GM11168 (cell line): Measurements from ENCODE around the gene SH3BP1.
"Not testable (repeated sequence)": the region's sequence is repeated elsewhere in the genome, so short reads cannot be mapped to it uniquely, and the experiment has no call there.

Experiments used
- in situ Hi-C: fragments of 300-500 bp; cut with MboI; formaldehyde crosslinking; loops from one replicate; pipeline ENCODE4 v1.12.0; 2022; ENCODE audit warnings: low sequenced_read_pairs; ENCODE audit not compliant: unreplicated experiment

Gene SH3BP1

GRCh38 chr22:37675930-37676735, 36.7 kb downstream of the SH3BP1 start:
- in situ Hi-C loops, result no loop called here

- in situ Hi-C loops, result no loop called here
Observed at GRCh38 chr22:37676736-37677492, 37.4 kb downstream of the SH3BP1 start.

GRCh38 chr22:37677493-37677974, 38.1 kb downstream of the SH3BP1 start:
- in situ Hi-C loops, result no loop called here

GRCh38 chr22:37678372-37678771, 38.9 kb downstream of the SH3BP1 start:
- in situ Hi-C loops, result no loop called here

DNA sequence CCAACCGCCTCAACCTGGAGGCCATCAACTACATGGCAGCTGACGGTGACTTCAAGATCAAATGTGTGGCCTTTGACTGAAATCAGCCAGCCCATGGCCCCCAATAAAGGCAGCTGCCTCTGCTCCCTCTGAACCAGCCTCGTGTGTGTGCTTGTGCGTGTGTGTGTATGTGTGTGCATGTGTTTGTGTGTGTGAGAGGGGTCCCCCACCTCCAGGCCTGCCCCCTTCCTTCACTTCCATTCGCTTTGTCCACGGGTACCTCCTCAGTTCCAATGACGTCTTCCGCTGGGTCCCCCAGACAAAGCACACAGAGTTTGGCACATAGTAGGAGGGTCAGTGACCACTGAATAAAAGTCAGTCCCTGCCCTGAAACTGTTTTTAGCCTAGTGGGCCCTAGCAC, 40.2 kb downstream of the SH3BP1 start:
- in situ Hi-C loops, result loop anchor here (10.0 kb wide), 1 partner anchor 55 kb away; no protein-coding TSS in a partner anchor

DNA sequence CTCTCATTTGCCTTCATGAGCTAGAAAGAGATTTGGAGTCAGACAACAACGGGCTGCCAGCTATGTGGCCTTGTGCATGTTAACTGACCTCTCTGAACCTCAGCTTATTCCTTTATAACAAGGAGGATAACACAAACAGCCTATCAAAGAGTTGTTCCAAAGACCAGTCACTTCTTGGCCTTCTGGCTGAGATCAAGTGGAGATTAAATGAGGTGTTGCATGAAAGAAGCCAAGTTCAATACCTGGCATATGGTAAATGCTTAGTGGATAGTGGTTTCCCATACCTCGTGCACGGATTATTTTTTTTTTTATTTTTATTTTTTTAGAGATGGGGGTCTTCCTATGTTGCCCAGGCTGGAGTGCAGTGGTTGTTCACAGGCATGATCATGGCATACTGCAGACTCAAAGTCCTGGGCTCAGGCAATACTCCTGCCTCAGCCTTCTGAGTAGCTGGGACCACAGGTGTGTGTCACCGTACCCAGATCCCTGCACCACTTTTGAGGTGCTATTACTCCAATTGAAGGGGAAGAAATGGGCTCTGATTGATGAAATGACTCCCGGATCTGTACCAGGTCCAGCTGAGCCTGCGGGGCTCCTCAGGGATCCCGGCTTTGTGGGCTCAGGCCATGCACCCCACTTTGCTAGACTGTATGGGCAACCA, 40.9 kb downstream of the SH3BP1 start:
- in situ Hi-C loops, result loop anchor here (10.0 kb wide), 1 partner anchor 56 kb away; no protein-coding TSS in a partner anchor

DNA sequence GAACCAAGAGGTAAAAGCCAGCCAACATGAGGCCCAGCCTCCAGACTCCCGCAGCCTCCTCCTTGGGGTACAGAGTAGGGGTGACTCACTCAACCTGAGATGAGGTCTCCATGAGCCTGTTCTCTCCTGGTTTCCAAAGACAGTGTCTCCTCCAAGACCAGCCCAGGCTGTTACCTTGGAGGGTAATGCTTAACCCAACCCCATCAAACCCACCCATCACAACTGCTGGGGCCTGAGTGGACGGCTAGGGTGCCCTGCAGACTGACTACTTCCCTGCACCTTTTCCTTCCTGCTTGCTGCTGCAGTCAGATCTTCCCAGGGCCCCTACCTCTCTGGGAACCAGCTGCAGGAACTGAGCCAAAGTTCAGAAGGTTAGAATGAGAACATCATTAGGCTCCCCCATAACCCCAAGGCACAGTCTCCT, 41.5 kb downstream of the SH3BP1 start:
- in situ Hi-C loops, result loop anchor here (10.0 kb wide), 1 partner anchor 56 kb away; no protein-coding TSS in a partner anchor

GRCh38 chr22:37681556-37682049, 42.1 kb downstream of the SH3BP1 start:
- in situ Hi-C loops, result loop anchor here (10.0 kb wide), 1 partner anchor 57 kb away; no protein-coding TSS in a partner anchor

GRCh38 chr22:37684803-37685615, 45.5 kb downstream of the SH3BP1 start:
- in situ Hi-C loops, result loop anchor here (10.0 kb wide), 1 partner anchor 60 kb away; no protein-coding TSS in a partner anchor

DNA sequence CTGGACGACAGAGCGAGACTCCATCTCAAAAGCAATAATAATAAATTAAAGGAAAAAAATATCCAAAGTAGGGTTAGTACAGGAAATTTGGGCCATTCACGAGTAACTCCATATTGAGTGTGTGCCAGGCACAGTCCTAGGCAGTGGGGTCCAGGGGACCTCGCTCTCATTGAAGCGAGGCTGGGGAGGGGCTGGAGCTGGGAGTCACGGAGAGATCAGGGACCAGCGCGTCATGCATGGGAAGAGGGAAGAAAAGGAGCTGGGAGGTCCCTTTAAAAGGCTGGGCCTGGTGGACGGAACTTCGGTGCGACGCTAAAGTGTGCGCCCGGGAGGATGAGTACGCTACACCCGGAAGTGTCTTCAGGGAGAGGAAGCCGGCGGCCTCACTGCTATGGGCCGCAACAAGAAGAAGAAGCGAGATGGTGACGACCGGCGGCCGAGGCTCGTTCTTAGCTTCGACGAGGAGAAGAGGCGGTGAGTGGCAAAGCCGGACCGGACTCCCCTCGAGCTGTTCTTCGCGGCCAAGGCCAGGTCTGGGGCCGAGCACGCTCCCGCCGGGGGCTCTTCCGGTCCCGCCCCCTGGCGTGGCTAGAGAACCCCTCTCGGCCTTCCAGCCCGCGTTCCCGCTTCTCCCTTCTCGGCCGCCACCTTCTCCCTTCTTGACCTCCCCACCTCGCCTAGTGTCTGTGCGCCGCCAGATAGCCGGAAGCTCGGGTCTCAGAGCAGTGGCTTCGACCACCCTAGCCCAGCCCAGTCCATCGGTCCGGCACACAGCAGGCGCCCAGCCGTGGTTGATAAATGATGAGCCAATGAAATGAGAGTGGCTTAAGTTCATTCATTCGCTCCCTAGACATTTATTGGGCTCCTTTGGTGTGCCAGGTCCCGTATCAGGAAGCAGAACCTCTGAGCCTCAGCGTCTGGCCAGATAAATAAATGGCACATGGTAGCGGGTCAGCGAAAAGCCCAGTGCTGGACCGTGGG, 46.8 kb downstream of the SH3BP1 start, which contains the start of gene NOL12:
NOL12 (plus strand) TSS at position 342 of the 981 bp plus-strand sequence; CDS start at position 392, 50 bp downstream.
- in situ Hi-C loops, result loop anchor here (10.0 kb wide), 1 partner anchor 61 kb away; no protein-coding TSS in a partner anchor

DNA sequence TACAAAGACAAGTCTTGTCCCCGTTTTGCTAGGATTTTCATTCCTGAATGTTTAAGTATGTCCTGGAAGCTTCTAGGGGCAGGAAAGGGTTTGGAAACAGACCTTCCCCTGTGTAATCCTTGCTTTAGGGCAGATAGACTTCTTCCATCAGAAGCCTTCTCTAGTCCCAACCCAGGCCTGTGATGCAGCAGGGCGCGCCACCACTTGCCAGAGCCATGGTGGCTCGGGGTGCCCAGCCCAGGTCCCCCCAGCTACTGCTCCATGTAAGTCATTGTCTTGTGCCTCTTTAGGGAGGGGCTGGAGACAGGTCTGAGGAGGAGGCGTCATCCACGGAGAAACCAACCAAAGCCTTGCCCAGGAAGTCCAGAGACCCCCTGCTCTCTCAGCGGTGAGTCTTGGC, 50.9 kb downstream of the SH3BP1 start:
- in situ Hi-C loops, result no loop called here

DNA sequence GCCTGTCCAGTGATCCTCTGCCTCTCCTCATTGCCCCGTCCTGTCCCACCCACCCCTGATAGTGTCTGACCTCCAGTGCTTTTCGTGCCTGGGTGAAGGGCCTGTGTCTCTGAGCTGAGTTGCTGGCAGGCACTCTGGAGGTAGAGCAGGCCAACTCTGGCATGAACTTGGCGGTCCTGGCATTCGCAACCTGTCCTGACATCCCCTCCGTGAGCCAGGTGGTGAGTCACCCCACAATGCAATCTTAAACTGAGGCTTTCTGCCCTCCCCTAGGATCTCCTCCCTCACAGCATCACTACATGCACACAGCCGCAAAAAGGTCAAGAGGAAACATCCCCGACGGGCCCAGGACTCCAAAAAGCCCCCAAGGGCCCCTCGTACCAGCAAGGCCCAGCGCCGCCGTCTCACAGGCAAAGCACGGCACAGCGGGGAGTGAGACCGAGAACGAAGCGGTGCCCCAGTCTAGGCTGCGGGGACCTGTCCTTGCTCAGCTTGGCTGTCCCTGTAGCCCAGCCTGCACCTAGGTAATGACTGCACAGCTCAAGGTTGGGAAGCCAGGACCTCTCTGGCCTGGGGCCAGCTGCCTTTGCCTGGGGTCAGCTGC, 51.5 kb downstream of the SH3BP1 start:
- in situ Hi-C loops, result no loop called here

GRCh38 chr22:37692627-37693285, 53.3 kb downstream of the SH3BP1 start:
- in situ Hi-C loops, result no loop called here

GRCh38 chr22:37694131-37694530, 54.7 kb downstream of the SH3BP1 start:
- in situ Hi-C loops, result not testable (repeated sequence)

DNA sequence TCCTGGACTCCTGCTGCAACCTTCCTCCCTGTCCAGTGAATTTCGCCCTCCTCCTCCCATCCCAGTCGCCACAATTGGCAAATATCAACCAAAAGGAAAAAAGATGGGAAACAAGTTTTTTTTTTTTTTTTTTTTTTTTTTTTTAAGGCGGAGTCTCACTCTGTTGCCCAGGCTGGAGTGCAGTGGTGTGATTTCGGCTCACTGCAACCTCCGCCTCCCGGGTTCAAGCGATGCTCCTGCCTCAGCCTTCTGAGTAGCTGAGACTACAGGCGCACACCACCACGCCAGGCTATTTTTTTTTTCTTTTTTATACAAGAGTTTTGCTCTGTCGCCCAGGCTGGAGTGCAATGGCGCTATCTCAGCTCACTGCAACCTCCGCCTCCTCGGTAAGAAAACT, 56.8 kb downstream of the SH3BP1 start:
- in situ Hi-C loops, result not testable (repeated sequence)

GRCh38 chr22:37696657-37697537, 57.4 kb downstream of the SH3BP1 start, which contains the start of gene TRIOBP:
TSS of gene TRIOBP (plus strand) at chr22:37697048. CDS start at chr22:37701366, 4,318 bp downstream.
- in situ Hi-C loops, result no loop called here
